Activated naive CD4-positive, alpha-beta T cell treated with anti-CD3 and anti-CD28 coated beads, Interleukin-2, amount 10 ng/mL, durations not matched to agents 7 days and 5 days (primary cell): ENCODE data around the gene CDH23.
A peak's percentile ranks its signal among the peaks of the same experiment; 100 is the strongest.

Experiments used
- CTCF ChIA-PET: fragments of 350-600 bp; sonication (Branson Sonifier 250); formaldehyde crosslinking; loops from one replicate; lab custom pipeline; 2021; ENCODE audit warnings: antibody characterized with exemption; lab: Charles Lee
- DNase-seq: peaks from one replicate; pipeline ENCODE4 v3.0.0-alpha.2; 2020
- H3K27ac Mint-ChIP-seq: one replicate; pipeline ENCODE4 v1.8.0; 2021; ENCODE audit warnings: mild to moderate bottlenecking, moderate library complexity, mixed read lengths
- H3K27me3 Mint-ChIP-seq: one replicate; pipeline ENCODE4 v1.8.0; 2021; ENCODE audit warnings: mild to moderate bottlenecking, mixed read lengths
- H3K36me3 Mint-ChIP-seq: one replicate; pipeline ENCODE4 v1.8.0; 2021; ENCODE audit warnings: mixed read lengths
- H3K4me1 Mint-ChIP-seq: one replicate; pipeline ENCODE4 v1.8.0; 2021; ENCODE audit warnings: mixed read lengths
- H3K4me3 Mint-ChIP-seq: one replicate; pipeline ENCODE4 v1.8.0; 2021; ENCODE audit warnings: mild to moderate bottlenecking, moderate library complexity, mixed read lengths
- H3K9me3 Mint-ChIP-seq: one replicate; pipeline ENCODE4 v1.8.0; 2021; ENCODE audit warnings: mixed read lengths

The CDH23 gene

GRCh38 chr10:71482620-71483019 lies 85.9 kb downstream of the CDH23 start:
- no peaks in the 10 kb centered on the region for H3K4me1 Mint-ChIP-seq
- no peak overlapping the region for H3K27ac Mint-ChIP-seq
- no peaks in the 10 kb centered on the region for H3K9me3 Mint-ChIP-seq
- DNase-seq = no peak
- no peaks in the 10 kb centered on the region for H3K36me3 Mint-ChIP-seq
- no peak overlapping the region for H3K4me3 Mint-ChIP-seq
- H3K27me3 Mint-ChIP-seq = peaks cover 20% of the 10 kb centered on the region
- CTCF ChIA-PET = no interaction called here

GRCh38 chr10:71483135-71483534 lies 86.4 kb downstream of the CDH23 start:
- H3K27me3 Mint-ChIP-seq = peaks cover 20% of the 10 kb centered on the region
- H3K27ac Mint-ChIP-seq = no peak overlapping the region
- no peak for DNase-seq
- no peak overlapping the region for H3K4me3 Mint-ChIP-seq
- CTCF ChIA-PET = no interaction called here
- H3K9me3 Mint-ChIP-seq = no peaks in the 10 kb centered on the region
- H3K36me3 Mint-ChIP-seq = no peaks in the 10 kb centered on the region
- H3K4me1 Mint-ChIP-seq = no peaks in the 10 kb centered on the region

- CTCF ChIA-PET = interaction anchor here (0.6 kb wide), 1 partner anchor 170 kb away, joined by 3 read pairs; no protein-coding TSS in a partner anchor
- H3K9me3 Mint-ChIP-seq = peaks cover 2% of the 10 kb centered on the region
- no peak for DNase-seq
- H3K4me3 Mint-ChIP-seq = no peak overlapping the region
- H3K27ac Mint-ChIP-seq = no peak overlapping the region
- H3K36me3 Mint-ChIP-seq = no peaks in the 10 kb centered on the region
- peaks cover 15% of the 10 kb centered on the region for H3K27me3 Mint-ChIP-seq
- no peaks in the 10 kb centered on the region for H3K4me1 Mint-ChIP-seq
These were observed 87.4 kb downstream of the CDH23 start for GRCh38 chr10:71483885-71484751.

GRCh38 chr10:71486484-71487114 lies 89.9 kb downstream of the CDH23 start:
- Mint-ChIP-seq H3K9me3 (peaks cover 5% of the 10 kb centered on the region), H3K27ac (no peak overlapping the region), H3K4me3 (no peak overlapping the region), H3K36me3 (no peaks in the 10 kb centered on the region), H3K27me3 (peaks cover 8% of the 10 kb centered on the region), H3K4me1 (no peaks in the 10 kb centered on the region)
- peak; percentile 60 for DNase-seq
- CTCF ChIA-PET = interaction anchor here (1.5 kb wide), 1 partner anchor 83 kb away, joined by 11 read pairs; no protein-coding TSS in a partner anchor

- Mint-ChIP-seq H3K36me3 (no peaks in the 10 kb centered on the region), H3K4me1 (no peaks in the 10 kb centered on the region), H3K27me3 (peaks cover 3% of the 10 kb centered on the region), H3K4me3 (no peak overlapping the region), H3K27ac (no peak overlapping the region), H3K9me3 (peaks cover 5% of the 10 kb centered on the region)
- CTCF ChIA-PET = interaction anchor here (1.5 kb wide), 1 partner anchor 82 kb away, joined by 11 read pairs; no protein-coding TSS in a partner anchor
- DNase-seq = no peak
These were observed 91.0 kb downstream of the CDH23 start for GRCh38 chr10:71487726-71488125.

- H3K4me3 Mint-ChIP-seq = no peak overlapping the region
- no peak for DNase-seq
- H3K27ac Mint-ChIP-seq = no peak overlapping the region
- H3K4me1 Mint-ChIP-seq = no peaks in the 10 kb centered on the region
- H3K36me3 Mint-ChIP-seq = no peaks in the 10 kb centered on the region
- peaks cover 5% of the 10 kb centered on the region for H3K9me3 Mint-ChIP-seq
- CTCF ChIA-PET = no interaction called here
- H3K27me3 Mint-ChIP-seq = no peaks in the 10 kb centered on the region
These were observed 92.4 kb downstream of the CDH23 start for GRCh38 chr10:71489077-71489476.

- H3K27ac Mint-ChIP-seq = no peak overlapping the region
- H3K4me1 Mint-ChIP-seq = no peaks in the 10 kb centered on the region
- H3K27me3 Mint-ChIP-seq = peaks cover 18% of the 10 kb centered on the region
- peaks cover 5% of the 10 kb centered on the region for H3K9me3 Mint-ChIP-seq
- H3K4me3 Mint-ChIP-seq = no peak overlapping the region
- CTCF ChIA-PET = interaction anchor here (1.3 kb wide), 1 partner anchor 78 kb away, joined by 4 read pairs; no protein-coding TSS in a partner anchor
- H3K36me3 Mint-ChIP-seq = no peaks in the 10 kb centered on the region
- no peak for DNase-seq
These were observed 96.2 kb downstream of the CDH23 start for GRCh38 chr10:71492872-71493271.

GRCh38 chr10:71493741-71494140 lies 97.0 kb downstream of the CDH23 start:
- H3K27me3 Mint-ChIP-seq = peaks cover 27% of the 10 kb centered on the region
- no peak overlapping the region for H3K4me3 Mint-ChIP-seq
- H3K4me1 Mint-ChIP-seq = no peaks in the 10 kb centered on the region
- no peak overlapping the region for H3K27ac Mint-ChIP-seq
- H3K9me3 Mint-ChIP-seq = peaks cover 5% of the 10 kb centered on the region
- no peak for DNase-seq
- CTCF ChIA-PET = interaction anchor here (1.1 kb wide), 1 partner anchor 76 kb away, joined by 4 read pairs; no protein-coding TSS in a partner anchor
- no peaks in the 10 kb centered on the region for H3K36me3 Mint-ChIP-seq

- no peak for DNase-seq
- no peak overlapping the region for H3K27ac Mint-ChIP-seq
- no peak overlapping the region for H3K4me3 Mint-ChIP-seq
- H3K36me3 Mint-ChIP-seq = no peaks in the 10 kb centered on the region
- no peaks in the 10 kb centered on the region for H3K4me1 Mint-ChIP-seq
- H3K9me3 Mint-ChIP-seq = no peaks in the 10 kb centered on the region
- CTCF ChIA-PET = interaction anchor here (1.1 kb wide), 1 partner anchor 75 kb away, joined by 4 read pairs; no protein-coding TSS in a partner anchor
- H3K27me3 Mint-ChIP-seq = peaks cover 27% of the 10 kb centered on the region
These were observed 97.8 kb downstream of the CDH23 start for GRCh38 chr10:71494476-71494875.

- Mint-ChIP-seq H3K27ac (no peak overlapping the region), H3K36me3 (no peaks in the 10 kb centered on the region), H3K9me3 (no peaks in the 10 kb centered on the region), H3K4me3 (no peak overlapping the region), H3K4me1 (no peaks in the 10 kb centered on the region), H3K27me3 (peaks cover 27% of the 10 kb centered on the region)
- DNase-seq = no peak
- CTCF ChIA-PET = no interaction called here
These were observed 98.3 kb downstream of the CDH23 start for GRCh38 chr10:71494980-71495381.

GRCh38 chr10:71496927-71497762 lies 100.4 kb downstream of the CDH23 start:
- no peak overlapping the region for H3K27ac Mint-ChIP-seq
- CTCF ChIA-PET = no interaction called here
- H3K36me3 Mint-ChIP-seq = no peaks in the 10 kb centered on the region
- H3K4me3 Mint-ChIP-seq = no peak overlapping the region
- no peaks in the 10 kb centered on the region for H3K4me1 Mint-ChIP-seq
- H3K9me3 Mint-ChIP-seq = no peaks in the 10 kb centered on the region
- no peak for DNase-seq
- H3K27me3 Mint-ChIP-seq = peaks cover 27% of the 10 kb centered on the region

GRCh38 chr10:71497763-71498326 lies 101.1 kb downstream of the CDH23 start:
- Mint-ChIP-seq H3K27ac (no peak overlapping the region), H3K27me3 (peaks cover 27% of the 10 kb centered on the region), H3K36me3 (no peaks in the 10 kb centered on the region), H3K4me1 (no peaks in the 10 kb centered on the region), H3K9me3 (no peaks in the 10 kb centered on the region), H3K4me3 (no peak overlapping the region)
- CTCF ChIA-PET = interaction anchor here (0.9 kb wide), 1 partner anchor 111 kb away, joined by 3 read pairs; no protein-coding TSS in a partner anchor
- no peak for DNase-seq

GRCh38 chr10:71501402-71501801 lies 104.7 kb downstream of the CDH23 start:
- CTCF ChIA-PET = no interaction called here
- H3K4me3 Mint-ChIP-seq = no peak overlapping the region
- H3K27me3 Mint-ChIP-seq = peaks cover 17% of the 10 kb centered on the region
- no peaks in the 10 kb centered on the region for H3K36me3 Mint-ChIP-seq
- H3K27ac Mint-ChIP-seq = no peak overlapping the region
- no peak for DNase-seq
- peaks cover 5% of the 10 kb centered on the region for H3K4me1 Mint-ChIP-seq
- no peaks in the 10 kb centered on the region for H3K9me3 Mint-ChIP-seq
